H1 (cell line): ENCODE data around the gene SMAD7. TPM values are rescaled to one million over a fixed set of nuclear protein-coding genes. Genes with fewer than 3 reads are reported as not detected.
A peak's percentile ranks its signal among the peaks of the same experiment; 100 is the strongest.

Experiments used
- CTCF ChIA-PET: fragments of 300-600 bp; sonication (Branson Sonifier 250); formaldehyde crosslinking; loops from one replicate; lab custom pipeline; 2021; ENCODE audit not compliant: partially characterized antibody; lab: Charles Lee
- POLR2A ChIA-PET: fragments of 300-600 bp; sonication (Branson Sonifier 250); formaldehyde crosslinking; loops from one replicate; lab custom pipeline; 2021; ENCODE audit warnings: inconsistent platforms; ENCODE audit not compliant: partially characterized antibody; lab: Charles Lee
- DNase-seq, 2 experiments: peaks; one replicate each; pipeline versions ENCODE4 v3.0.0 to v3.0.0-alpha.2; 2010 to 2022; ENCODE audit warnings: low spot score in 2 of 2, low read depth in 1 of 2, mixed read lengths in 1 of 2
- FAIRE-seq: peaks from 2 replicates; lab custom pipeline; 2011; peaks lifted over from hg19 to GRCh38; lab: Jason Lieb, UNC
- H2AFZ ChIP-seq: 2 replicates; pipeline ENCODE4 v1.8.1; 2012; ENCODE audit warnings: low read length, inconsistent platforms
- H2AK5ac ChIP-seq: 2 replicates; pipeline ENCODE4 v1.6.1; 2013; ENCODE audit warnings: low read depth, low read length
- H2BK120ac ChIP-seq: replicated peaks from 2 replicates; pipeline ENCODE3; 2013; ENCODE audit warnings: low read depth, low read length, inconsistent platforms
- H2BK12ac ChIP-seq: 2 replicates; pipeline ENCODE4 v1.6.1; 2013; ENCODE audit warnings: low read depth, low read length
- H2BK15ac ChIP-seq: 2 replicates; pipeline ENCODE4 v1.6.1; 2013; ENCODE audit warnings: low read length
- H2BK20ac ChIP-seq: 2 replicates; pipeline ENCODE4 v1.6.1; 2013; ENCODE audit warnings: low read length
- H2BK5ac ChIP-seq: 2 replicates; pipeline ENCODE4 v1.6.1; 2013; ENCODE audit warnings: low read depth, low read length
- H3K14ac ChIP-seq: 2 replicates; pipeline ENCODE4 v1.6.1; 2013; ENCODE audit warnings: inconsistent platforms; ENCODE audit not compliant: insufficient read length
- H3K18ac ChIP-seq: 2 replicates; pipeline ENCODE4 v1.6.1; 2013; ENCODE audit warnings: low read length; ENCODE audit errors: extremely low read depth
- H3K23ac ChIP-seq: 2 replicates; pipeline ENCODE4 v1.6.1; 2013; ENCODE audit warnings: inconsistent platforms; ENCODE audit not compliant: insufficient read length
- H3K23me2 ChIP-seq: 2 replicates; pipeline ENCODE4 v1.6.1; 2013; ENCODE audit warnings: low read depth, low read length
- H3K27ac ChIP-seq: 2 replicates; pipeline ENCODE4 v1.6.1; 2011; ENCODE audit warnings: low read depth, low read length, inconsistent platforms
- H3K27me3 ChIP-seq, 4 experiments: replicated peaks in 1 of 4; 1 replicate in 1 of 4; 2 replicates in 3 of 4; pipeline versions ENCODE4 v1.6.1 to v1.8.1; 2011 to 2013; ENCODE audit warnings: low read length in 3 of 4, mild to moderate bottlenecking in 3 of 4, inconsistent platforms in 2 of 4, mixed read lengths in 2 of 4, moderate library complexity in 1 of 4; ENCODE audit not compliant: control insufficient read depth in 3 of 4, insufficient read depth in 3 of 4; ENCODE audit errors: extremely low read depth in 1 of 4
- H3K36me3 ChIP-seq, 4 experiments: 2 replicates each; pipeline versions ENCODE4 v1.6.1 to v1.8.1; 2011 to 2013; ENCODE audit warnings: mild to moderate bottlenecking in 4 of 4, low read length in 3 of 4, moderate library complexity in 2 of 4, control low read depth in 1 of 4, inconsistent platforms in 1 of 4; ENCODE audit not compliant: insufficient read depth in 4 of 4, control insufficient read depth in 2 of 4
- H3K4ac ChIP-seq: replicated peaks from 2 replicates; pipeline ENCODE3; 2013; ENCODE audit warnings: low read length, low read depth, mixed read lengths, inconsistent platforms; ENCODE audit not compliant: insufficient read length
- H3K4me1 ChIP-seq, 4 experiments: replicated peaks in 1 of 4; 1 replicate in 1 of 4; 2 replicates in 3 of 4; pipeline versions ENCODE4 v1.6.1 to v1.8.1; 2011 to 2013; ENCODE audit warnings: low read length in 3 of 4, inconsistent platforms in 2 of 4, mixed read lengths in 1 of 4; ENCODE audit not compliant: insufficient read depth in 4 of 4, control insufficient read depth in 3 of 4
- H3K4me2 ChIP-seq, 2 experiments: 2 replicates each; pipeline versions ENCODE4 v1.6.1 to v1.8.1; 2011 to 2013; ENCODE audit warnings: low read depth in 2 of 2, low read length in 2 of 2, control low read depth in 1 of 2, inconsistent platforms in 1 of 2, mild to moderate bottlenecking in 1 of 2; ENCODE audit not compliant: insufficient read depth in 1 of 2
- H3K4me3 ChIP-seq, 4 experiments: fragments of 200-600, 300-600 bp in 1 of 4; sonication (generic), shearing (Covaris generic), sonication (Bioruptor Twin) in 1 of 4; 2 replicates each; pipeline versions ENCODE4 v1.5.1 to v1.8.1; 2011 to 2016; ENCODE audit warnings: low read length in 4 of 4, low read depth in 3 of 4, control low read depth in 2 of 4, inconsistent platforms in 2 of 4, mild to moderate bottlenecking in 2 of 4, mixed read lengths in 1 of 4, moderate library complexity in 1 of 4; ENCODE audit not compliant: insufficient read depth in 2 of 4; ENCODE audit errors: extremely low read depth in 1 of 4
- H3K56ac ChIP-seq: replicated peaks from 2 replicates; pipeline ENCODE3; 2013; ENCODE audit warnings: low read depth, mild to moderate bottlenecking, mixed read lengths, low read length, inconsistent platforms; ENCODE audit not compliant: insufficient read length
- H3K79me1 ChIP-seq: 2 replicates; pipeline ENCODE4 v1.6.1; 2013; ENCODE audit warnings: low read depth, low read length, control low read depth
- H3K79me2 ChIP-seq, 2 experiments: 2 replicates each; pipeline versions ENCODE4 v1.6.1 to v1.8.1; 2012 to 2013; ENCODE audit warnings: low read length in 2 of 2, mild to moderate bottlenecking in 2 of 2, inconsistent platforms in 1 of 2; ENCODE audit not compliant: insufficient read depth in 2 of 2, control insufficient read depth in 1 of 2
- H3K9ac ChIP-seq, 4 experiments: replicated peaks in 1 of 4; 1 replicate in 1 of 4; 2 replicates in 3 of 4; pipeline versions ENCODE4 v1.6.1 to v1.8.1; 2011 to 2013; ENCODE audit warnings: low read depth in 3 of 4, low read length in 3 of 4, control low read depth in 2 of 4, mild to moderate bottlenecking in 2 of 4, moderate library complexity in 2 of 4, inconsistent platforms in 1 of 4; ENCODE audit errors: extremely low read depth in 1 of 4
- H3K9me3 ChIP-seq, 2 experiments: 2 replicates each; pipeline versions ENCODE4 v1.6.1 to v1.8.1; 2012 to 2013; ENCODE audit warnings: mild to moderate bottlenecking in 2 of 2, moderate library complexity in 2 of 2, control low read depth in 1 of 2, inconsistent platforms in 1 of 2, low read depth in 1 of 2, low read length in 1 of 2, mixed read lengths in 1 of 2; ENCODE audit not compliant: insufficient read depth in 2 of 2
- H4K20me1 ChIP-seq, 2 experiments: replicated peaks in 1 of 2; 2 replicates each; pipeline versions ENCODE3 to v1.8.1; 2011 to 2013; ENCODE audit warnings: inconsistent platforms in 2 of 2, low read length in 2 of 2, mild to moderate bottlenecking in 1 of 2; ENCODE audit not compliant: insufficient read depth in 2 of 2, control insufficient read depth in 1 of 2
- H4K5ac ChIP-seq: 2 replicates; pipeline ENCODE4 v1.6.1; 2013; ENCODE audit warnings: low read length, low read depth, mixed read lengths, inconsistent platforms; ENCODE audit not compliant: insufficient read length
- H4K8ac ChIP-seq: 2 replicates; pipeline ENCODE4 v1.8.0; 2013; ENCODE audit warnings: mild to moderate bottlenecking, moderate library complexity, low read length, inconsistent platforms; ENCODE audit not compliant: insufficient read depth; ENCODE audit errors: extremely low read depth
- H4K91ac ChIP-seq: replicated peaks from 2 replicates; pipeline ENCODE3; 2013; ENCODE audit warnings: low read length, mixed read lengths, inconsistent platforms; ENCODE audit not compliant: insufficient read length
- CHD1 ChIP-seq: IDR thresholded peaks from 2 replicates; pipeline ENCODE4 v1.6.1; 2012; ENCODE audit warnings: low read depth, low read length, improper control_type of control experiment
- E2F6 ChIP-seq: IDR thresholded peaks from 2 replicates; pipeline ENCODE4 v1.6.1; 2012; ENCODE audit warnings: inconsistent platforms
- EGR1 ChIP-seq: IDR thresholded peaks from 2 replicates; pipeline ENCODE4 v1.6.1; 2011; ENCODE audit warnings: low read depth, low read length, borderline replicate concordance
- GTF2F1 ChIP-seq: IDR thresholded peaks from 2 replicates; pipeline ENCODE4 v1.6.1; 2012; ENCODE audit warnings: low read depth, low read length, improper control_type of control experiment, borderline replicate concordance
- KDM5A ChIP-seq: fragments of 200-600 bp; IDR thresholded peaks from 2 replicates; pipeline ENCODE4 v1.7.1; 2012; ENCODE audit warnings: mild to moderate bottlenecking, low read length, inconsistent platforms, mixed read lengths
- PHF8 ChIP-seq: fragments of 200-600 bp; sonication (generic); conservative IDR thresholded peaks from 2 replicates; pipeline ENCODE4 v1.7.1; 2012; ENCODE audit warnings: low read depth, mild to moderate bottlenecking, inconsistent platforms, low read length, moderate library complexity
- POLR2A ChIP-seq, 2 experiments: IDR thresholded peaks; 1 replicate in 1 of 2; 2 replicates in 1 of 2; pipeline ENCODE4 v1.6.1; 2011; ENCODE audit warnings: low read depth in 2 of 2, low read length in 2 of 2, mild to moderate bottlenecking in 2 of 2; ENCODE audit errors: control extremely low read depth in 1 of 2
- RXRA ChIP-seq: IDR thresholded peaks from 2 replicates; pipeline ENCODE4 v1.6.1; 2011; ENCODE audit warnings: low read depth, mild to moderate bottlenecking, low read length, moderate library complexity; ENCODE audit not compliant: insufficient read depth
- SIN3A ChIP-seq, 2 experiments: IDR thresholded peaks in 1 of 2; conservative IDR thresholded peaks in 1 of 2; 2 replicates each; pipeline ENCODE4 v1.6.1; 2011 to 2012; ENCODE audit warnings: low read length in 2 of 2, improper control_type of control experiment in 1 of 2, low read depth in 1 of 2, mild to moderate bottlenecking in 1 of 2
- SIX5 ChIP-seq: IDR thresholded peaks from 2 replicates; pipeline ENCODE4 v1.6.1; 2011; ENCODE audit warnings: mild to moderate bottlenecking, low read depth, low read length
- SP2 ChIP-seq: IDR thresholded peaks from 2 replicates; pipeline ENCODE4 v1.6.1; 2012; ENCODE audit warnings: mild to moderate bottlenecking, low read length, inconsistent platforms
- SUZ12 ChIP-seq: fragments of 200-600 bp; sonication (generic); IDR thresholded peaks from 2 replicates; pipeline ENCODE4 v1.6.1; 2012; ENCODE audit warnings: mild to moderate bottlenecking, inconsistent platforms, low read length, moderate library complexity, mixed read lengths
- TEAD4 ChIP-seq: IDR thresholded peaks from 2 replicates; pipeline ENCODE4 v1.6.1; 2012; ENCODE audit warnings: low read depth, low read length, inconsistent platforms, mixed read lengths
- ZNF274 ChIP-seq: IDR thresholded peaks from 2 replicates; pipeline ENCODE4 v1.7.0; 2012; ENCODE audit warnings: low read length, borderline replicate concordance; ENCODE audit errors: extremely low read depth
- WGBS, 2 experiments: shearing (Covaris generic) in 1 of 2; methylation state at CpG; one replicate each; pipeline versions ENCODE4 v1.1.6 to v1.1.7; 2013 to 2015; ENCODE audit warnings: low lambda C conversion rate in 2 of 2, mixed read lengths in 2 of 2, inconsistent platforms in 1 of 2, low coverage in 1 of 2, missing lambda C conversion rate in 1 of 2; ENCODE audit not compliant: insufficient replicate concordance in 2 of 2, insufficient coverage in 1 of 2, insufficient read length in 1 of 2; ENCODE audit errors: extremely low coverage in 1 of 2, missing lambda C conversion rate in 1 of 2; 5-methylcytosine and 5-hydroxymethylcytosine counted together
- polyA plus RNA-seq, 7 experiments: library from polyadenylated mRNA; depleted of rRNA in 3 of 7; stranded (reverse) in 5 of 7; unstranded in 2 of 7; fragments of >200 nt in 5 of 7; fragments of 200-250 nt in 2 of 7; gene quantifications; 1 replicate in 5 of 7; 2 replicates in 1 of 7; 4 replicates in 1 of 7; pipeline versions ENCODE4 v1.2.1 to v1.2.3, GENCODE V29; 2011 to 2013; ENCODE audit warnings: missing spikeins in 2 of 7, mixed read lengths in 2 of 7
- total RNA-seq: library from RNA; stranded (reverse); fragmentation: NEBNext Ultra II Directional; extraction: Animal tissue kit (Norgen Biotek cat#: 25700); gene quantifications from 2 replicates; pipeline ENCODE4 v1.2.1, GENCODE V29; 2021
- TF ChIP-seq, protein P1 (sequence below): IDR thresholded peaks from 2 replicates; pipeline ENCODE4 v1.6.1; 2012; ENCODE audit warnings: inconsistent platforms

SMAD7 gene
- total and polyA plus RNA-seq, 2 of the 8 experiments (the other 6 are each of a cell fraction or from before 2014, with no cell fraction given) = 6.5 to 15.5 TPM

DNA sequence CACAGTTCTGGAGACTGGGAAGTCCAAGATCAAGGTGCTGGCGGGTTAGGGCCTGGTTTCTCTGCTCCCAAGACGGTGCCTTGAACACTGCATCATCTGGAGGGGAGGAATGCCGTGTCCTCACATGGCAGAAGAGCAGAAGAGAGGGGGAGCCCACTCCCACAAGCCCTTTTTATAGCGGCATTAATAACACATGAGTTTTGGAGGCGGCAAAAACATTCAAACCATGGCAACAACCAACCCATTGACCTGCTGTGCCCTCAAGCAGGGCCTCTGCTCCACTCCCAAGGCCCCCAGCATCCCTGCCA lies 62.0 kb downstream of the SMAD7 start:
- Histone ChIP-seq H2BK120ac (no peak overlapping the region), H4K20me1 (no peaks in the 10 kb centered on the region), H3K4me1 (peaks cover 0 to 26% (median 15%) of the 10 kb centered on the region in 4 experiments; a peak in 6 of 7 replicates), H2BK15ac (no peak overlapping the region), H2AFZ (no peak overlapping the region), H4K91ac (no peak overlapping the region), H3K27me3 (no peaks in the 10 kb centered on the region), H3K79me2 (no peaks in the 10 kb centered on the region), H2BK5ac (no peak overlapping the region), H3K9ac (no peak overlapping the region), H3K23me2 (0 out of 2 replicates have a peak, but pooled peaks cover 2% of the 10 kb centered on the region), H3K79me1 (no peaks in the 10 kb centered on the region), H2BK20ac (peak overlapping the region; percentile 98; the same call in 1 of the 2 replicates), H2AK5ac (no peak overlapping the region), H3K27ac (no peak overlapping the region), H3K4ac (no peak overlapping the region), H3K18ac (peak overlapping the region; percentile 62), H3K4me2 (no peak overlapping the region), H4K5ac (no peak overlapping the region), H3K23ac (no peak overlapping the region), H3K4me3 (no peak overlapping the region), H2BK12ac (no peak overlapping the region), H3K56ac (no peak overlapping the region), H3K14ac (no peak overlapping the region), H3K9me3 (no peaks in the 10 kb centered on the region), H3K36me3 (no peaks in the 10 kb centered on the region), H4K8ac (no peak overlapping the region; the same call in 1 of the 2 replicates)
- DNase-seq (no peak), FAIRE-seq (no peak)
- CTCF ChIA-PET = interaction anchor here (1.7 kb wide), 1 partner anchor 111 kb away, joined by 3 read pairs; no protein-coding TSS in a partner anchor
- 90% methylated on average over 5 of the region's 5 CpGs; no CpG with 5 or more reads in 1 of the 2 experiments for WGBS, 2 experiments
- POLR2A ChIA-PET = no interaction called here
- no peak for TF ChIP-seq PHF8
- TF ChIP-seq, protein P1, sequence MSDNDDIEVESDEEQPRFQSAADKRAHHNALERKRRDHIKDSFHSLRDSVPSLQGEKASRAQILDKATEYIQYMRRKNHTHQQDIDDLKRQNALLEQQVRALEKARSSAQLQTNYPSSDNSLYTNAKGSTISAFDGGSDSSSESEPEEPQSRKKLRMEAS = no peak
- TF ChIP-seq E2F6 = no peak
- no peak for TF ChIP-seq CHD1
- no peak for TF ChIP-seq KDM5A
- TF ChIP-seq SP2 = no peak
- no peak for TF ChIP-seq GTF2F1
- no peak for TF ChIP-seq SIX5
- TF ChIP-seq EGR1 = no peak
- TF ChIP-seq ZNF274 = no peak
- no peak for TF ChIP-seq TEAD4
- no peak for TF ChIP-seq SIN3A (conservative IDR thresholded peaks at IDR 0.05 in 1 of 2, IDR thresholded peaks at IDR 0.05 in 1 of 2; ENCODE audit: low read depth in 1 of 2, low read length in 2 of 2)
- TF ChIP-seq RXRA = no peak
- no peak for TF ChIP-seq SUZ12
- no peak for TF ChIP-seq POLR2A (IDR thresholded peaks at IDR 0.05; ENCODE audit: control extremely low read depth in 1 of 2, low read depth in 2 of 2, low read length in 2 of 2)
